ENCODE measurements around the gene PLXDC2.

Gene PLXDC2

DNA sequence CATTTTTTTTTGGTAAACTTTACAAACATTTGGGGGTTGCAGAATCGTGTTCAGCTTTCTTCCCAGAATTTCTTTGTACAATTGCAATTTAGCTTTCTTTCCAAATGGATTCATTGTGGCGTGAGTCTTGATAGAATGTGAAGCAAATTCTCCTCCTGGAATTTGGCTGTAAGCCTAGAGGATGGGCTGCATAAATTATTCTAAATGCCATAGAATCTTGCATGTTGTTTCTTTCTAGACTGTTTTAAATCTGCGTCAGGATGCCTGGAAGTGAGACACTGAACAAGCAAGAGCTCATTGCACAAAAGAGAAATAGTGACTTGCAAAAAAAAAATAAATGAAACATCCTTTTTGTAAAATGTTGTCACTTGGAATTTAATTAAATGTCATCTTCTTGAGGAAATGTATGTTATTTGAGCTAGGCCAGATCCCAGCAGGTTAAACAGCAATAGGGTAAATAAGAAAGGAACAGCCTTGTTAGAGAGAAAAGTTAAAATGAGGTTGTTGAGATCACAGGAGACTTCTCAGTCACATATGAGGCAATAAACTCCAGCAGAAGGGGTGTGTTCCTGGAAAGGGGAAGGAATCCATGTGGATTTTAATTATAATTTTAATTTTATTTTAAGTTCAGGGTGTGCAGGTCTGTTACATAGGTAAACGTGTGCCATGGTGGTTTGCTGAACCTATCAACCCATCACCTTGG is 483.0 kb downstream of the PLXDC2 start:
- no peak for DNase-seq

GRCh38 chr10:20300735-20301134 is 484.5 kb downstream of the PLXDC2 start:
- no peak for DNase-seq

DNA sequence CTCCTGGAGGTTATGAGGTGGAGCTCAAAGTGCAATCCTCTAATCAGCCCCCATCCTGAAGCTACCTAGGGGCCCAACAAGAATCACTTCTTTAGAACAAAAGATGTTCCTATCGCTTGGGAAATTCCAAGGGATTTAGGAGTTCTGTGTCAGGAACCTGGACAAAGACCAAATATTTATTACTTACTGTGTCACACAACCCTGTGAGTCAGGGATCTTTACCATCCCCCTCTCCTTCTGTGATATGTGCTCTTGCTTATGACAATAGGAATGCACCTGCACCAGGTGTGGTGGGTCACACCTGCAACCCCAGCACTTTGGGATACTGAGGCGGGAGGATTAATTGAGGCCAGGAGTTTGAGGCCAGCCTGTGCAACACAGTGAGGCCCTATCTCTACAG is 485.8 kb downstream of the PLXDC2 start:
- no peak for DNase-seq

GRCh38 chr10:20303453-20304152 is 487.4 kb downstream of the PLXDC2 start:
- no peak for DNase-seq

DNA sequence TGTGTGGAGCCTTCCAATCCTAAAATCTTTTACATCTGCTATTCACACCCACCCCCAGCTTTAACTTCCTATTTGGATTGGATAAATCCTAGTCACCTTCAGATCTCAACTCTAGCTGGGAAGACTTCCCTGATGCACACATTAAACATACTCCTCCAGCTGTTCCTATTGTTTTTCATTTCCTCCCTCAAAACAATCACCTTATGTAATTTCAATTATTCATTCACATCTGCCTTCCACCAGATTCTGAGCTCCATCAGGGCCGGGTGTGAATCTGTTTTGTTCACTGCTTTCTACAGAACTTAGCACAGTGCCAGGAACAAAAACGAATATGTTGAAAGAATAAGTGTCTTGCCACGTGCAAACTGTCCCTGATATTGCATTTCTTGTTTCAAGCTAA is 497.4 kb downstream of the PLXDC2 start:
- no peak for DNase-seq

- DNase-seq, result no peak
Measured at GRCh38 chr10:20314431-20314830, 498.2 kb downstream of the PLXDC2 start.

- DNase-seq, result no peak
Measured at GRCh38 chr10:20327954-20328353, 511.7 kb downstream of the PLXDC2 start.

DNA sequence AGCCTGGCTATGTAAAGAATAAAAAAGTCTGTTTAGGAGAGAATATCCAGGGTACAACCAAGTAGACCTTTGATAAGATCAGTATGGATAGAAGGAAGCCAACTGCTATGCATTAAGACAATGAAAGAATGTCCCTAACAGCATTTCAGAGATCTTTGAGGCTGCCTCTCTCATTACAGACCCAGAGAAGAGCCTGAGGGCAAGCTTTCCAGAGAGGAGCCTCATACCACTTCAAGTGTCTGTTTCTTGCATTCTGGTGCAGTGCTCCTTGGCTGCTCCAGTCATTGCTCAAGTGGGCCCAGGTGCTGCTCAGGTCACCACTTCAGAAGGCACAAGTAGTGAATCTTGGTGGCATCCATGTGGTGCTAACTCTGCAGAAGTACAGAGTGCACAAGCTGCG is 514.0 kb downstream of the PLXDC2 start:
- no peak for DNase-seq

- no peak for DNase-seq
Measured at GRCh38 chr10:20334559-20334958, 518.3 kb downstream of the PLXDC2 start.
